Parathyroid adenoma (tissue), 2 donors: Measurements from ENCODE around the gene KCTD21.
A peak's percentile ranks its signal among the peaks of the same experiment; 100 is the strongest.
"Not testable (repeated sequence)": the region's sequence is repeated elsewhere in the genome, so short reads cannot be mapped to it uniquely, and the experiment has no call there.

Source experiments
- H2AFZ ChIP-seq: fragments of 300-600 bp; sonication (generic); one replicate; pipeline ENCODE4 v1.7.0; 2017; ENCODE audit warnings: antibody characterized with exemption, mild to moderate bottlenecking
- H3K27ac ChIP-seq: fragments of 300-600 bp; sonication (generic); one replicate; pipeline ENCODE4 v1.7.0; 2017
- H3K27me3 ChIP-seq: fragments of 300-600 bp; sonication (generic); one replicate; pipeline ENCODE4 v1.7.0; 2017; ENCODE audit warnings: low read length; ENCODE audit not compliant: control insufficient read depth, insufficient read depth
- H3K36me3 ChIP-seq: fragments of 300-600 bp; sonication (generic); one replicate; pipeline ENCODE4 v1.7.0; 2017; ENCODE audit warnings: low read length; ENCODE audit not compliant: control insufficient read depth, insufficient read depth
- H3K4me1 ChIP-seq: fragments of 300-600 bp; sonication (generic); one replicate; pipeline ENCODE4 v1.7.0; 2017; ENCODE audit warnings: control low read depth
- H3K4me2 ChIP-seq: fragments of 300-600 bp; sonication (generic); one replicate; pipeline ENCODE4 v1.7.0; 2017; ENCODE audit warnings: low read length
- H3K4me3 ChIP-seq: fragments of 300-600 bp; sonication (generic); one replicate; pipeline ENCODE4 v1.7.0; 2017; ENCODE audit warnings: low read depth, low read length
- H3K79me2 ChIP-seq: fragments of 300-600 bp; sonication (generic); one replicate; pipeline ENCODE4 v1.7.0; 2017; ENCODE audit warnings: control low read depth
- H3K9ac ChIP-seq: fragments of 300-600 bp; sonication (generic); one replicate; pipeline ENCODE4 v1.7.0; 2017; ENCODE audit warnings: mild to moderate bottlenecking
- H3K9me3 ChIP-seq: fragments of 300-600 bp; sonication (generic); one replicate; pipeline ENCODE4 v1.7.0; 2017; ENCODE audit warnings: low read length; ENCODE audit not compliant: control insufficient read depth
- TF ChIP-seq, protein P1 (sequence below): fragments of 300-600 bp; sonication (generic); IDR thresholded peaks from one replicate; pipeline ENCODE4 v1.7.0; 2017; ENCODE audit warnings: antibody characterized with exemption, mild to moderate bottlenecking
- donor health status: primary hyperparathyroidism.

Gene KCTD21, protein sequence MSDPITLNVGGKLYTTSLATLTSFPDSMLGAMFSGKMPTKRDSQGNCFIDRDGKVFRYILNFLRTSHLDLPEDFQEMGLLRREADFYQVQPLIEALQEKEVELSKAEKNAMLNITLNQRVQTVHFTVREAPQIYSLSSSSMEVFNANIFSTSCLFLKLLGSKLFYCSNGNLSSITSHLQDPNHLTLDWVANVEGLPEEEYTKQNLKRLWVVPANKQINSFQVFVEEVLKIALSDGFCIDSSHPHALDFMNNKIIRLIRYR

DNA sequence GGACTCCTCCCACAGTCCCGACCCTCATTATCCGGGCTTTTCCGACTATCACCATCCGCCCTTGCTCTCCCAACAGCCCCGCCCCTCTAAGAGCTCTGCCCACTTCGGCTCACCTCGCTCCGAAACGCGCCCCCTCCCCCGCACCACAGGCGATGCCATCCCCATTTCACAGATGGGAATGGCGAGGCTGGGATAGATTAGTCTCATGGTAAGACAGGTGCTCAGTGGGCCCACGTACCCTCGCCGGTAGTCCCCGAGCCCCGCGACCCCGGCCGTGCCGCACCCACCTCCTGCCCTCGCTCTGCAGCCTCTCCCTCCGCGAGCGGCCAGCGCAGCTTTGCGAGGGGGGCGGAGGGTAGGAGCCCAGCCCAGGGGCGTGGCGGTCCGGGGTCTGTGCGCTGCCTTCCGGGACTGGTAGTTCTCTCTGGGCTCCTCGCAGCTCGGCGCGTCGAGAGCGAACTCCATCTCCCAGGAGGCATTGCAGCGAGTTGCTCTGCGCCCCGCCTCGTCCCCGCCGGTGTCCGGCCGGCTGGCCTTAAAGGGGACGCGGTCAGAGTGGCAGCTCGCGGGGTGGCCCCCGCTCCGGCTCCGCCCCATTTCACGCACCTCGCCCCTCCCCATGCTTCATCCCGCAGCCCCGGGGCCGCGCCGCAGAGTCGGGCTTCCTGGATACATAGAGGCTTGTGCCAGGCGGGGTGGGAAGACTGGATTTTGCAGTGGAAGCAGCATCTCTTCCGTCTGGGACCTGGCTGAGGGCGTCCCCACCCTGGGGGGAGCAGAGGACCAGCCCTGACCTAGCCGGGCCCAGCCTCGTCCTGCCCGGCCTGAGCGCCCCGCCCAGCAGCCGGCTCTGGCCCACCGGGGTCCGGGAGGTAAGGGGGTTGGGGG lies at the start of gene KCTD21, which contains the start of gene USP35:
TSS of gene KCTD21 (minus strand) at position 341 of the 888 bp plus-strand sequence. CDS start 14,072 bp downstream, outside the sequence.
TSS of gene USP35 (plus strand) at position 634 of the 888 bp plus-strand sequence. CDS start 7,327 bp downstream, outside the sequence.
- peaks cover 14% of the 10 kb centered on the region for H3K4me1 ChIP-seq
- H3K36me3 ChIP-seq: no peaks in the 10 kb centered on the region
- H3K9me3 ChIP-seq: no peaks in the 10 kb centered on the region
- peak within 1 kb of the TSS; percentile 82 for H3K27ac ChIP-seq
- H3K27me3 ChIP-seq: no peaks in the 10 kb centered on the region
- H2AFZ ChIP-seq: peak within 1 kb of the TSS; percentile 82
- peak within 1 kb of the TSS; percentile 87 for H3K4me3 ChIP-seq
- peaks cover 9% of the 10 kb centered on the region for H3K79me2 ChIP-seq
- peak within 1 kb of the TSS; percentile 64 for H3K4me2 ChIP-seq
- H3K9ac ChIP-seq: peak within 1 kb of the TSS; percentile 37
- TF ChIP-seq, protein P1, sequence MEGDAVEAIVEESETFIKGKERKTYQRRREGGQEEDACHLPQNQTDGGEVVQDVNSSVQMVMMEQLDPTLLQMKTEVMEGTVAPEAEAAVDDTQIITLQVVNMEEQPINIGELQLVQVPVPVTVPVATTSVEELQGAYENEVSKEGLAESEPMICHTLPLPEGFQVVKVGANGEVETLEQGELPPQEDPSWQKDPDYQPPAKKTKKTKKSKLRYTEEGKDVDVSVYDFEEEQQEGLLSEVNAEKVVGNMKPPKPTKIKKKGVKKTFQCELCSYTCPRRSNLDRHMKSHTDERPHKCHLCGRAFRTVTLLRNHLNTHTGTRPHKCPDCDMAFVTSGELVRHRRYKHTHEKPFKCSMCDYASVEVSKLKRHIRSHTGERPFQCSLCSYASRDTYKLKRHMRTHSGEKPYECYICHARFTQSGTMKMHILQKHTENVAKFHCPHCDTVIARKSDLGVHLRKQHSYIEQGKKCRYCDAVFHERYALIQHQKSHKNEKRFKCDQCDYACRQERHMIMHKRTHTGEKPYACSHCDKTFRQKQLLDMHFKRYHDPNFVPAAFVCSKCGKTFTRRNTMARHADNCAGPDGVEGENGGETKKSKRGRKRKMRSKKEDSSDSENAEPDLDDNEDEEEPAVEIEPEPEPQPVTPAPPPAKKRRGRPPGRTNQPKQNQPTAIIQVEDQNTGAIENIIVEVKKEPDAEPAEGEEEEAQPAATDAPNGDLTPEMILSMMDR: no peak

DNA sequence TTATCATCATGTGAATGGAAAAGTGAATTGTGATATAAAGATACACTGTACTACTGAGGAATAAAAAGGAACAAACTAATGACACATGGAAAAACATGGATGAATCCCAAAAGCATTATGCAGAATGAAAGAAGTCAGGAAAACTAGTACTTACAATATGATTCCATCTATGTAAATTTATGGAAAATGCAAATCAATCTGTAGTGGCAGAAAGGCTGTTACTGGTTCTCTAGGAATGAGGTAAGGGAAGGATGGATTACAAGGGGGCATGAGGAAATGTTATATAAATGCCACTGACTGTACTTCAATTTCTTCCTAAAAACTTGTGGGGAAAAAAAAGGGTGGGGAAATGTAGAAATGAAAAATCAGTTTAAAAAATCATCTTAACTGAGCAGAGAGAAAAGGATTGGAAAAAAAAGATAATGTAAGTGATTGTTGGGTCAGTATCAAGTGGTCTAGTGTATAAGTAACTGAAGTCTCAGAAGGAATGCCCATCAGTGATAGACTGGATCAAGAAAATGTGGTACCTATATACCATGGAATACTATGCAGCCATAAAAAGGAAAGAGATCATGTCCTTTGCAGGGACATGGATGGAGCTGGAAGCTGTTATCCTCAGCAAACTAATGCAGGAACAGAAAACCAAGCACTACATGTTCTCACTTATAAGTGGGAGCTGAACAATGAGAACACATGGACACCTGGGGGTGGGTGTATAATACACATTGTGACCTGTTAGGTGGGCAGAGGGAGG lies 49.0 kb upstream of the KCTD21 start:
- no peak overlapping the region for H3K27ac ChIP-seq
- no peaks in the 10 kb centered on the region for H3K36me3 ChIP-seq
- H2AFZ ChIP-seq: no peak overlapping the region
- H3K9me3 ChIP-seq: no peaks in the 10 kb centered on the region
- no peak overlapping the region for H3K4me3 ChIP-seq
- TF ChIP-seq, protein P1: no peak
- no peak overlapping the region for H3K9ac ChIP-seq
- H3K4me1 ChIP-seq: no peaks in the 10 kb centered on the region
- no peak overlapping the region for H3K4me2 ChIP-seq
- H3K79me2 ChIP-seq: no peaks in the 10 kb centered on the region
- H3K27me3 ChIP-seq: no peaks in the 10 kb centered on the region

DNA sequence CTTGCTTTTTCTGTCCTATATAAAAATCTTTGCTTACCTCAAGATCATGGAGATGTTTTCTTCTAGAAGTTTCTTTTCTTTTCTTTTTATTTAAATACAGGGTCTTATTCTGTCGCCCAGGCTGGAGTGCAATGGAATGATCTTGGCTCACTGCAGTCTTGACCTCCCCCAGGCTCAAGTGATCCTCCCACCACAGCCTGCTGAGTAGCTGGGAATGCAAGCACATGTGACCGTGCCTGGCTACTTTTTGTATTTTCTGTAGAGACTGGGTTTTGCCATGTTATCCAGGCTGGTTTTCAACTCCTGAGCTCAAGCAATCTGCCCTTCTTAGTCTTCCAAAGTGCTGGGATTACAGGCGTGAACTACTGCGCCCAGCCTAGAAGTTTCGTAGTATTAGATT lies 45.6 kb upstream of the KCTD21 start:
- Histone ChIP-seq H2AFZ (no peak overlapping the region), H3K4me3 (no peak overlapping the region), H3K27ac (no peak overlapping the region), H3K9me3 (no peaks in the 10 kb centered on the region), H3K4me2 (no peak overlapping the region), H3K4me1 (no peaks in the 10 kb centered on the region), H3K27me3 (no peaks in the 10 kb centered on the region), H3K79me2 (no peaks in the 10 kb centered on the region), H3K9ac (no peak overlapping the region), H3K36me3 (no peaks in the 10 kb centered on the region)
- TF ChIP-seq, protein P1: no peak

DNA sequence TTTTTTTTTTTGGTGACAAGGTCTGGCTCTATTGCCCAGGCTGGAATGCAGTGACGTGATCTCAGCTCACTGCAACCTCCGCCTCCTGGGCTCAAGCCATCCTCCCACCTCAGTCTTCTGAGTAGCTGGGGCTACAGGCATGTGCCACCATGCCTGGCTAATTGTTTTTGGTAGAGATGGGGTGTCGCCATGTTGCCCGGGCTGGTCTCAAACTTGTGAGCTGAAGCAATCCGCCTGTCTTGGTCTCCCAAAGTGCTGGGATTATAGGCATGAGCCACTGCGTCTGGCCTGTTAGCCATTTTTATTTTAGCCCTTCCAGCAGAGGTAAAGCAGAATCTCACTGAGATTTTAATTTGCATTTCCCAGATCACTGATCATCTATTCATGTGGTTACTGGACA lies 44.6 kb upstream of the KCTD21 start:
- not testable (repeated sequence) for H3K4me2 ChIP-seq, H3K4me1 ChIP-seq, H3K36me3 ChIP-seq, H3K9me3 ChIP-seq, H2AFZ ChIP-seq, H3K4me3 ChIP-seq, H3K79me2 ChIP-seq, H3K27me3 ChIP-seq, H3K27ac ChIP-seq, H3K9ac ChIP-seq
